ENCODE data around the gene TRMO.

Gene TRMO

DNA sequence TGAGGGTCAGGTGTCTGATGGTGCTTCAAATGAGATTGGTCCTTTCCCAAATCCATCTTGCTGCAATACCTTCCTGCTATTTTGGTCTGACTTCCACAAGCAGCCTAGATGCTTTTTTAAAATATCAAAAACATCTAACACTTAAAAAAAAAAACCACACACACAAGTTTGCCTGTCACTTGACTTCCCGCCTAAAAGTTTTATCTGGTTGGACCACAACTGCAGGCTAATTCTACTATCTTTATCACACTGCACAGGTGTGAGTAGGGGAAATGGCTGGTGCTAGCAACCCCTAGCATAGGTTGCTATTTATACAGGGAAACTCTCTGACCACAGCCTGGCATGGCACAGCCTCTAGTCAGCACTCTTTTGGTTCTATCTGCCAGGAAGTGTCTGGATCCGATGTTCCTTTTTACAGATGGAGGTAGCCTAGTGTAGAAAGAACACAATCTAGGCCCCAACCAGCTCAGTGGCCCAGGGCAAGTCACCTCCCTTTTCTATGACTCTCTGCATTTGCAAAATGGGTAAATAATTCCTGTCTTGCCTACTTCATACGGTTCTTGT lies 15.9 kb upstream of the TRMO start, which contains the start of gene HEMGN:
Gene HEMGN, minus strand, starts transcription at position 92 of the 564 bp plus-strand sequence. Its CDS starts 36 bp downstream, at position 56.
- no peak for DNase-seq

DNA sequence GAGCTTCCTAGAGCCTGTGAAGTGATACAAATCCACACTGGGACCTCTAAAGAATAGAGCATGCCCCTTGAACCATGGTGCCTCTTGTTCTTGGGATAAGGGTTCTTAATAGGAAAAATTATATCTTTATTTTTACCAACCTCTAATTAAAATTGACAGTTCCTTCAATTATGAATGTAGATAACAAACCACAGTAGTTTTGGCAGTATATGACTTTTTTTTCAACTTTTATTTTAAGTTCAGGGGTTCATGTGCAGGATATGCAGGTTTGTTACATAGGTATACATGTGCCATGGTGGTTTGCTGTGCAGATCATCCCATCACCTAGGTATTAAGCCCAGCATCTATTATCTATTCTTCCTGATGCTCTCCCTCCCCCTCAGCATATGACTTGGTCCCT lies 14.7 kb upstream of the TRMO start:
- no peak for DNase-seq

DNA sequence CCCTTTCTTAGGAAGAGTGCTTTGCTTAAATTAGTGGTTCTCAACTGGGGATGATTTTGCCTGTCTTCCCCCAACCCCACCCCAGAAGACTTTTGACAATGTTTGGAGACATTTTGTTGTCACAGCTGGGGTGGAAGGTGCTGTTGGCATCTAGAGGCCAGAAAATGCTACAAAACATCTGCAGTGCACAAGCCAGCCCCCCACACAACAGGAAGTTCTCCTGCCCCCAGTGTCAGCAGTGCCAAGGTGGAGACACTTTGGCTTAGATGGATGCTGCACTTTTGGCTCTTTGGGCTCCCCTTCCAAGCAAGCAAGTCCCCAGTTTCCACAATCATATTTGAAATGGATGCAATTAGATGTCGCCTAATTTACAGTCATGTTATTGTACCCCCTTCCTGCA lies 13.0 kb upstream of the TRMO start:
- DNase-seq: no peak

DNA sequence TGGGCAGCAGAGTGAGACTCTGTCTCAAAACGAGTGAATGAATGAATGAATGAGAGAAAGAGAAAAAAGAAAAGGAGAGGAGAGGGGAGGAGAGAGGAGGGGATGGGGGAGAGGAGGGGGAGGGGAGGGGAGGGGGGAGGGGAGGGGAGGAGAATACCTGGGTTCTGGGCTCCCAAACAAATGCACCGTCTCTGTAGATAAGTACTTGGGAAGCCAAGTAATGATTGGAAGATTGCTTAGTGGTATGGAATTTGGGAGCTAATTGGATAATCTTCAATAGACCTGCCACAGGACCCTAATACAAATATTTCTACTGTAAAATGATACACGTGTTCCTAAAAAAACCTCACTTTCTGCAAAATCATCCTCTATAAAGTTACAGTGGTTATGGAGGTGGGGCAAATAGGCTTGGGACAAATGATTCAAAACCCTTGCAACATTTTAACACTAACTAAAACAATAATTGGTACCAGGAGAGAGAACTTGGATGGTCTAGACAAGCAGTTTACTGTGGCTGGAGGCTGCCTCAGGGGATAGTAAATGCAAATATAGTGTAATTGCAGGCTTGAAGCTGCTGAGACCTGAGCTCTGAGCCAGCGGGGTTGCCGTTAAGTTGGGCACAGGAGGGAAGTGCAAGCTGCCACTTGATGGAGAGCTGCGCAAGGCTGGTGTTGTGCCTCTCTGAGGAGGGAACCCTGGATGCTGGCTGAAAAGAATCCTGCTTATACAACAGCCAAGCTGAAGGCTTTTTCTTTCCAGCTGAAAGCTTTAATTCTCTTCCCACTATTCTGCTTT lies 12.2 kb upstream of the TRMO start:
- DNase-seq: no peak

DNA sequence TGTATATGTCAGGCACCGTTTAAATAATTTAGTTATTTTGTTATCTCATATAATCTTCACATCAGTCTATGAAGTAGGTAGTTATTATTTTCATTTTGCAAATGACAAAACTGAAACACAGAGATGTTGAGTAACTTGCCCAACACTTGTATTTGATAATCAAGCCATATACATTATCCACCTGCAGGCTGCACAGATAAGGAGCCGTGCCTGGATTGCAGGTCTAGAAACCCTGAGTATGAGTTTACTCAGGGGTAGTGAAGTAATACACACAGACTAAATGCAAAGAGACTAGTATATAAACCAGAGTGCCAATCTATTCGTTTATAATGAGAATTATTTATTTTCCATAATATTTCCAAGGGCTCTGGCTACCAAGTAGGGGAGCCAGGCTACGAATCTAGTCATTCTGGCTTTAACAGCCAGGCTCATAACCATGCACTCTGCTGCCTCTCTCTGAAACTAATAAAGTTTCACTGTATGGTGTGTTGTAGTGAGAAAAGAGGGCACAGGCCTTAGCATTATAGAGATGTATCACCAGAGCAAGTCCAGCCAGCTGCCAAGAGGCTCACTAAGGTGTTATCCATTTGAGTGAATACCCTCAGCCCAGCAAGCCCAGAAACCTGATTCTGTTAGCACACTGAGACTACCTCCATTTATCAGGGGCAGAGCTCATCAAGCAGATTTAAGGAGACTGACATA lies 11.1 kb upstream of the TRMO start:
- DNase-seq: no peak

DNA sequence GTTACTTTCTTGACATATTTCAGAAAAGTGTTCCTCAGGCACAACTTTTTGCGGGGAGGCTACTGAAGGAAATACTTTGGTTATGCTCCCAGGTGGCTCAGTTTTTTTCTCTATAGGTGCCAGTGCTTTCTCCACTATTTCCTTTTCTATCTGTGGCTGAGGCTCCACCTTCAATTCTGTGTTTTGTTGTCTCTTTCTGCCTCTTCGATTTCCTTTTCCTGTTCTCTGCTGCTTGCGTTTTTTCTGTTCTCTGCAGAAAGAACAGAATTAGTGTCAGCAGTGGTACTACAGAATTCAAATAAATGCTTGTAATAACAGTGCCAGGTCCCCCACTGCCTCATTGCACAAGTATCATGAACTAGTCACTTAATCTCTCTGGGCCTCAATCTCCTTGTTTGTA lies 8.7 kb upstream of the TRMO start:
- DNase-seq: no peak

DNA sequence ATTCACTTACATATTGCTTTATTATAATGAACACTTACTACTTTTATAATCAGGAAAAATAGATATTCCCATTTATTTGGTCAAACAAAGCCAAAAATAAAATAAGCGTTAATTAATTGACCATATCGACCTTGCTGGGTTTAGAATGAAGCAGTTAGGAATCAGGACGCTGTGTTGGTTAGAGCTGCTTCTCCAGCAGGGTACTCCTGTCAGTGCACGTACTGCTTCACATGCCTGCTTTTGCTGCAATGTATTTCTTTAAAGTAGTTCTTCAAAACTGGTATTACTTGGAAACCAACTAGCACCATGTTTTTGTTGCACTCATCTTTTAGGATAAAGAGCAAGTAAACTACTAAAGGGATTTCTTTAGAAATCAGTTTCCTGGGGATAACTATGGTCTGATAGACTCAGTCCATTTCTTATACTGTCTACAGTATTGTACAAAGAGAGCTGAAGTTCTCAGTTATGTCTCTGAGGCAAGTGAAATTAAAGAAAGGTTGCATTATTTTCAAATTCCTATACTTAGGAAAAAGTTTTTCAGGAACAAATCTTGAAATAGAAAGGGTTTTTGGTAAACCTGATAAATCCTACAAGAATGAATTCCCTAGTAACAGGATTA lies 6.8 kb upstream of the TRMO start:
- no peak for DNase-seq

DNA sequence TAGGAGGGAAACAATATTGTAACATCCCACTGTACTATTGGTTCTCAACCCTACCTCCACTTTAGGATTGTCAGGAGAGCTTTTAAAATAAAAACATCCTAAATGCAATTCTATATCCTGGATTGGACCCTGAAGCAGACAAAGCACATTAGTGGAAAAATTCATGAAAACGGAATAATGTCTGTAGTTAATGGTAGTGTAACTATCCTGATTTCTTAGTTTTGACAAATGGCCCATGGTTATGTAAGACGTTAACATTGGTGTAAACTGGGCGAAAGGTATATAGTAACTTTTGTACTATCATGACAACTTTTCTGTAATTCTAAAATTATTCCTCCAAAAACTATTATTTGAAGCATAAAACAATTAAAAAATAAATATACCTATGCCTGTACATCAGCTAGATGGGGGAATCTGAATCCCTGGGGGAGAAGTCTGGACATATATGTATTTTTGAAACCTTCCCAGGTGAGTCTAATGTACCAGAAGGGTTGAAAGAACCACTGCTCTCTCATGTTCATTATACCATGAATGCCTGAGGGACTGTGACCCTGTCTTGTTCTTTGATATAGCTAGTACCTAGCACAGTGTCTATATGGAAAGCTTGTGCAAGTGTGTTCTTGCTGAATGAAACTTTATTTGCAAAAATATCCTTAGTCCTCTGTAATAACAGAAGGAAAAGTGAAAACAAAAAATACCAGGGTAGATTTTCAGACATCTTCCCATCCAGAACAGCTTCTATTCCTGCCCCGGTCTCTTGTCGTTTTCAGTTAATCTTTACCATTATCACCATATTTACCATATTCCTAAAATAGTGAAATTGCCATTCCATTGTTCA lies 3.4 kb upstream of the TRMO start:
- DNase-seq: no peak

DNA sequence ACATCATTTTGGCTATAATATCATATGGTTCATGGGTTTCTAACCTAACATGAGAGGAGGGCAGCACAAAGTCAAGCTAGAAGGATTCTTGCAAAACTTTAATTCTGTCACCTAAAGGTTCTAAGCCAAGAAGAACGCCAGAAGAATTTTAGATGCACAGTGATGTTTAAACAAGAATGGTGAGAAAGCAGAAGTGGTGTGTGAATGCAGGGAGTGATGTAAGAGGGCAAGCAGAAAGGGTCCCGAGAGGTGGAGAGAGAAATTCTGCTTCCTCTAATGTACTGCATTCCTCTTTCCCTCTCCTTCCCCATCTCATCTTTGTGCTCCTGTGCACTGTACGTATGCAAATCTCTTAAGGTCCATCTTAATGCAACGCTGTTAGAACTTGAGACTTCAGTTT lies 2.1 kb upstream of the TRMO start:
- DNase-seq: no peak

DNA sequence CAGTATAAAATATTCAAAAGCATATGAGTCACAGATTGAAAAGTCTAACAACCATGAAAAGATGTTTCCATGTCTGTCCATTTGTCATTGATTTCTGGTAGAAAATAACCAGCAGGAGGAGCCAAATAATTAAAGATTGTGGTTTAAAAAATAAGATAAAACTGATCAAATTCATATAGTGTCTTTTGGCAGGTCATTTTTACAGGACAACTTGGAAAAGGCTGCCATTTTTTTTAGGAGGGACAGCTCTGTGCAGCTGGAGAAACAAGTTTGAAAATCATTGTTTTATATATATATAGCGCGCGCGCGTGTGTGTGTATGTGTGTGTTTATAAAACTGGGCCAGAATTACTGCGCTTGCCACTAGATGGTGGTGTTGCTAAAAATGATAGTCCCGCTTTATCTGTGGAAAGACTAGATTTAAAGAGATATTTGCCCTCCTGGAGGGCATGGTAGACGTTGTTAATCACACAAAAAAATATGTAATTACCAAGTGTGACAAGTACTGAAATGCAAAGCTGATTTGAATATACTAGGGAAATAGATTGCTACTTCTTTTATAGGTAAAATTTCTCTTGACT lies 1.3 kb upstream of the TRMO start:
- peak; percentile 86 for DNase-seq

DNA sequence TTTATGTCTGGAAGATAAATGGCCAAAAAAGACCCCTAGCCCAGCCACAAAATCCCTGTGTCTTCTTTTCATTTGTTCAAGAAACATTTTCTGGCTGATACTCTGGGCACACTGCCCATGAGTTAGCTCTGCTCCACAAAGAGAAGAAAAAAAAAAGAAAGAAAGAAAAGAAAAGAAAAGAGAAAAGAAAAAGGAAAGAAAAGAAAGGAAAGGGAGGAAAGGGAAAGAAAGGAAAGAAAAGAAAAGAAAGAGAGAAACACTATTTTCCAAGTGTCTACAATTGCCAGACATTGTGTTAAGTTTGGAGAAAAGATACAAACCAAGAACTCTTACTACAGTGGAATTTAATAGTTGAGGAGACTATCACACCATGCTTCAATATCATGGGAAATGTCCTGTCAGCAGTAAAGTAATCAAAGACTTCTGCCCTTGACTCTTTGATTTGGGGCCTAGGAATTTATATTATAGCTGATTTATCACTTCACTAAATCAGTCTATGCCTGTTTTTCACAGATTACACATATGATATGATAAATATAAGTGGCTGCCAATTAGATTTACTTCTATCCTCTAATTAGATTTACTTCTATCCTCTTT lies 3.0 kb downstream of the TRMO start:
- no peak for DNase-seq

DNA sequence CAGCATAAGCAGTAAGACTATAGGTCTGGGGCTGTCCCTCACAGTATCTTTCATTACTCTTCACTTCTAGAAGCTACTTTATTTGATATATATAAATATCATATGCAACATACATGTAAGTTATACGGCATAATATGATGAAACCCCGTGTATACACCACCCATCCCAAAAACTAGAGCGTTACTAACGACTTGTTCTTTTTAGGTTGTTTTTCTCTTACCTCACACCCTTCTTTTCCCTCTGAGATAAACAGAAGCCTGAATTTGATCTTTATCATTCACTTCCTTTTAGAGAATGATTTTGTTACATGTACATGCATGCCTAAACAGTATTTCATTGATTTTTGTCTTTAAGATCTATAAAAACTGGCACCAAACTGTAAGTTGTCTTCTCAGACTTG lies 3.7 kb downstream of the TRMO start:
- no peak for DNase-seq

DNA sequence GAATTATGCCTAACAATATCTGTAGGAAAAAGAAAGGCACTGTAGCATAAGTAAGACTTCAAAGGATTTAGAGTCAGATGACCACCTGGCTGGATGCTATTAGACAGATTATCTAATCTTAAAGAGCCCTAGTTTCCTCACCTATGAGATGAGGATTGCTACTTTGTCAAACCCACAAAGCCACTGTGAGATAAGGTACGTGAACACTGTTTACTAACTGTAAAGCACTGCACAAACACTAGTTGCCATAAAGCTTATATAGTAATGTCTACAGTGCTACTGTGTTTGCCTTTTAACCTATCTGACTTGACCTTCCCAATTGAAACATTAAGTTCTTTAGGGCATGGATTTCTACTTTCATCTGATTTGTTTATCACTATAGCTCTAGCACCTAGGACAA lies 10.3 kb downstream of the TRMO start:
- no peak for DNase-seq

DNA sequence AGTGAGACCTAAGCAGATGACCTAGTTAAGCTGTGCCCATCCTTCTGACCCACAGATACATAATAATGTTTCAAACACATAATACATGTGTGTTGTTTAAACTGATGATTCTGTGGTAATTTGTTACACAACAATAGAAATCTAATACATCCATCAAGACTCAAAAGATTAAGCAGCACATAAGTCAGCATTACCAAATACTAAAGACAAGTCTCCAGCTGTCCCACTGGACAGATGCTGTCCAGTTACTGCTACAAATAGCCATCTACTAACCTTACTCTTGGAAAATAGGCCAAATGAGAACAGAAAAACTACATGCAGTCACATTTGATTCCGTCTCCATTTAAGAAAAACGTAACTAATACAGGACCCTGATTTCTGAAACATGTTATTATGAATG lies 10.8 kb downstream of the TRMO start:
- no peak for DNase-seq

DNA sequence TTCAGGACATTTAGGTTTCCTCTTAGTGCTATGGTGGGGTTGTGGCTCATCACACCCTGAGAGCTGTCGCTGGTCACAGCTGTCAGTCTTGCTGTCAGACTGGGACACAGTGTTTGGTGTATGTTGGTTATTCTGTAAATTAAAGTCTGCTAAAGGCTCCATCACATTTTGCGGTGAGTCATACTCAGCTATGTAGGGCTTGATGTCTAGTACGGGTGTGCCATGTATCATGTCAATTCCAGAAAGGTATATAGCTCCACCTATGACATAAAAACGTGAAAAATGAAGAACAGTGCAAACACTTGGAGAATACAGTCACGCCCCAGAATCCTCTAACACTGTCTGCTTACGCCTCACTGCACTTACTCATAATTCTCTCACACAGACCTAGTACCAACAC lies 11.9 kb downstream of the TRMO start:
- no peak for DNase-seq

DNA sequence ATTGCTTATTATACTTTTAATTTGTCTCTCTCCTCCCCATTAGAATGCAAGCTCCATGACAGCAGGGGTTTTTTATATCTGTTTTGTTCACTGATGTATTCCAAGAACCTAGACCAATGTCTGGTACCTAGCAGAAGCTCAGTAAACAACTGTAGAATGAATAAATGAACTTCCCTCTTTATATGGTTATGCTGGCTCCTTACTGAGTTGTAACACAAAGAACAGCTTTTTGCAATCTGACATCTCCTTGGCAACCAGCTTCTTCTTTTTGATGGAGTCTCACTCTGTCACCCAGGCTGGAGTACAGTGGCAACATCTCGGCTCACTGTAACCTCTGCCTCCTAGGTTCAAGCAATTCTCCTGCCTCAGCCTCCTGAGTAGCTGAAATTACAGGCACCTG lies 13.6 kb downstream of the TRMO start:
- no peak for DNase-seq

DNA sequence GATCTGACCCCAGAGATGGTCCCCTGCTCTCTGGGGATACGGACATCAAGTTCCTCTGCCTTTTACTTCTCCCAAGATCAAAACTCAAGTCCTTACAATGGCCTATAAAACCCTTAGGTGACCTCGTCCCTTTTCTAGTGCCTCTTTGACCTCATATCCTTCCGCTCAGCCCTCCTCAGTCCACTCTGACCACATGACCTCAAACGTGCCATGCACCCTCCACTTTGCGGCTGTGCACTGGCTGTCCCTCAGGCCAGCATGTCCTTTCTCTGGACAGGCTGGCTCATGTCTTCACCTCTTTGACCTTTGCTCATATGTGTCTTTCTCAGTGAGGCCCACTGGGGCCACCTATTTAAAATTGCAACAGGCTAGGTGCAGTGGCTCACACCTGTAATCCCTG lies 14.7 kb downstream of the TRMO start:
- DNase-seq: no peak

DNA sequence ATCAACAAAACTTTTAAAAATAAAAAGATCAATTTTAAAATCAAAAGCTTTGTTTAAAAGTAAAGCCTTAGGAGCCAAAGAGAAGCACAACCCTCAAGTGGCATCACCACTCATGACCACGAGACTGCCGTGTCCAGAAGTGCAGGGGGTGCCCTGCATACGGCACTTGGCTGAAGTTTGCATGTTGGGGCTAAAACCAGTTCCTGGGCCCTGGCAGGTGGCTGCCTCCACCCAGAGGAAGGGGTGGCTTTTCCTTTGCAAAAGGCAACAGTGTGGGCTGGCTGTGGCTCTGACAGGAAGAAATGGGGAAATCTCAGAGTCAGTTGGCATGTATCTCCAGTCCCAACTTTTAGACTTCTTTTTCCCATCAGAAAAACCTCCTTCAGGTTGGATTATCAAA lies 15.3 kb downstream of the TRMO start:
- no peak for DNase-seq

DNA sequence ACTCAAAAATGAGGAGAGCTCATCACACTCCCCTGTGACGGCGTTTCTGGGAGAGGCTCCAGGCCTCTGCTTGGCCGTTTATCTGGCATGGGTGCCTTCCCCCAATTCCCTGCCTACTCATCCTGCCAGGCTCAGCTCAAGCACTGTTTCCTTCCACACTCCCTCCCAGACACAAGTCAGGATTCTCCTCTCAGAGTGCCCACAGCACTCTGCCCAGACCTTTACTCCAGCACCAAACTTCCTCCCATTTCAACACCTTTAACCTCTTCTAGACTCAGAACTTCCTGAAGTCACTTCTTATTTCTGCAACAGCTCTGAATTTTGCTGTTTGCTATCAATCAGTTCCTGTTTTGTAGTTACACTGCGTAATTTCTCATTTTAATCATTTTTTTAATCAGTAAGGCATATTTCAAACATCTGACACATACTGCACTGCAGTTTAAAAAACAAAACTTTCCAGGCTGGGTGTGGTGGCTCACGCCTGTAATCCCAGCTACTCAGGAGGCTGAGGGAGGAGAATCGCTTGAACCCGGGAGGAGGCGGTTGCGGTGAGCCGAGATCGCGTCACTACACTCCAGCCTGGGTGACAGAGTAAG lies 16.0 kb downstream of the TRMO start:
- no peak for DNase-seq

DNA sequence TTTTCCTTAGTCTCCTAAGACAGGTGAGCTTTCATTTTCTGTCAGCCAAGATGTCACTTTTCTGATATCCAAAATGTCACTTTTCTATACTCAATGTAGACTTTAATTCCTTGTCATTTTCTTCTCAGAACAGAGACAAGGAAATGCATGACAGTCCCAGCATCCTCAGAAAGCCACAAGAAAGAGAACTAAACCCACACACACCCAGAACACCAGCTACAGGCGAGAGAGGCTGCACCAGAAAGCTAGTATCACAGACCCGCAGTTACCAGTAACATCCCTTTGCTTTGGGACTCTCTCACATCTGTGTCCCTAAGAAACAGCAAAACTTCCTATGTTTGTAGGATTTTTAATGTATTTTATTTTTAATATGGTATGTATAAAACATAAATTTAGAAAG lies 17.1 kb downstream of the TRMO start:
- DNase-seq: no peak

DNA sequence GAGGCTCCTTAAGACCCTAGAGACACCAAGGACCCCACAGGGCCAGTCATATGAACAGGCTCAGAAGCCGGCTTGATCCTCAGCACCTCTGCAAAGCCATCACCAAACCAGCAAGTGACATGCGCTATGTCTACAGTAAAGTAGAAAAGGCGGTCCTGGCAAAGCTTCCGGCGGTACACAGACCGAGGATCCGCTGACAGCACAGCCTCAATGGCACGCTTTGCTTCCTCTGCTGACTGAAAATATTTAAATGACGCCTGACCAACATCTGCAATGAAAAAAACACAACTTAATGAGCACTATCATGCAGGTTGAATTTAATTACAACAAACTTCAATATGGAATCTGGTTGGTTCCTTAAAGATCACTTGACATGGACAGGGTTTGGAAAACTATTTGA lies 17.6 kb downstream of the TRMO start:
- no peak for DNase-seq

DNA sequence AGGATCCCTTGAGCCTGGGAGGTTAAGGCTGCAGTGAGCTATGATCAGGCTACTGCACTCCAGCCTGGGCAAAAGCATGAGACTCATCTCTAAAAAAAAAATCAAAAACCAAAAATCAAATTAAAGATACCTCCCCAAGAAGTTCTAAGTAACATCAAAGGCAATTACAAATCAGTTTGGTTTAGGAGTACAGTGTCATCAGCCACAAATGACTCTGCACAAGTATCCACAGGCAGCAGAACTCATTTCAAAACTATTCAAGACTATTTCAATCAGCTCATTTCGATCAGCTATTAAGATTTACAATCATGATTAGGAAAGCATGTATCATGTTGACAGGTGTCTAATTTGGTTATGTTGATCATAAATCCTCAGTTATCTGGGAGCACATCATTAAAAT lies 19.1 kb downstream of the TRMO start:
- DNase-seq: no peak
